Measurements from ENCODE around the gene IP6K1. TPM values are rescaled to one million over a fixed set of nuclear protein-coding genes. Genes with fewer than 3 reads are reported as not detected.

Gene IP6K1
- total RNA-seq, 4 donors from 2014 or later: 37.8 to 64.9 (median 43.5) TPM

GRCh38 chr3:49727154-49727923, 59.0 kb downstream of the IP6K1 start:
- Histone ChIP-seq H3K9me3 (no peaks in the 10 kb centered on the region), H3K4me3 (no peak overlapping the region), H3K36me3 (peaks cover 0 to 76% of the 10 kb centered on the region in 2 donors), H3K27ac (no peak overlapping the region), H3K27me3 (no peaks in the 10 kb centered on the region), H3K4me1 (peaks cover 0 to 25% (median 14%) of the 10 kb centered on the region in 3 donors)
- TF ChIP-seq CTCF (IDR thresholded peaks at IDR 0.05): no peak
- no peak for TF ChIP-seq EP300 (IDR thresholded peaks at IDR 0.05)
- TF ChIP-seq POLR2A (IDR thresholded peaks at IDR 0.05): no peak
- TF ChIP-seq POLR2AphosphoS5 (IDR thresholded peaks at IDR 0.05): no peak
- WGBS, 2 donors (ENCODE audit: low coverage in 1 of 2): 75% methylated on average over 2 of the region's 19 CpGs; no CpG with 5 or more reads in 1 of the 2 donors
- ATAC-seq: no peak

GRCh38 chr3:49725906-49726681, 60.2 kb downstream of the IP6K1 start:
- peaks cover 0 to 76% of the 10 kb centered on the region in 2 donors for H3K36me3 ChIP-seq
- TF ChIP-seq CTCF (IDR thresholded peaks at IDR 0.05) (no peak), EP300 (IDR thresholded peaks at IDR 0.05) (no peak), POLR2AphosphoS5 (IDR thresholded peaks at IDR 0.05) (no peak), POLR2A (IDR thresholded peaks at IDR 0.05) (no peak)

GRCh38 chr3:49724586-49724985, 61.8 kb downstream of the IP6K1 start:
- Histone ChIP-seq H3K9me3 (no peaks in the 10 kb centered on the region), H3K4me1 (peaks cover 0 to 48% (median 15%) of the 10 kb centered on the region in 3 donors), H3K4me3 (peak overlapping the region; percentile 22 to 99), H3K27ac (peak overlapping the region; percentile 15 to 99 (median 90)), H3K27me3 (no peaks in the 10 kb centered on the region), H3K36me3 (peaks cover 0 to 67% of the 10 kb centered on the region in 2 donors)
- 11% methylated on average over 3 of the region's 6 CpGs; no CpG with 5 or more reads in 1 of the 2 donors for WGBS, 2 donors (ENCODE audit: low coverage in 1 of 2)
- no peak for ATAC-seq
- no peak for TF ChIP-seq CTCF (IDR thresholded peaks at IDR 0.05)
- TF ChIP-seq POLR2AphosphoS5 (IDR thresholded peaks at IDR 0.05): no peak
- TF ChIP-seq EP300 (IDR thresholded peaks at IDR 0.05): no peak
- no peak for TF ChIP-seq POLR2A (IDR thresholded peaks at IDR 0.05)

More at GRCh38 chr3:49725906-49726681, 60.2 kb downstream of the IP6K1 start:
- 86 to 94% methylated on average over 2 to 7 of the region's 11 CpGs for WGBS, 2 donors (ENCODE audit: low coverage in 1 of 2)
- Histone ChIP-seq H3K27ac (peak overlapping the region in 1 of 4 donors; percentile 11), H3K4me3 (no peak overlapping the region), H3K4me1 (peaks cover 0 to 37% (median 15%) of the 10 kb centered on the region in 3 donors), H3K27me3 (no peaks in the 10 kb centered on the region), H3K9me3 (no peaks in the 10 kb centered on the region)
- ATAC-seq: no peak

- H3K4me3 ChIP-seq: peak within 1 kb of the TSS; percentile 76 to 99
- no peaks in the 10 kb centered on the region for H3K27me3 ChIP-seq
- ATAC-seq: peak; percentile 94
- TF ChIP-seq POLR2AphosphoS5 (IDR thresholded peaks at IDR 0.05) (peak; percentile 91), CTCF (IDR thresholded peaks at IDR 0.05) (no peak), EP300 (IDR thresholded peaks at IDR 0.05) (no peak), POLR2A (IDR thresholded peaks at IDR 0.05) (peak; percentile 76 to 89)
- H3K27ac ChIP-seq: peak within 1 kb of the TSS; percentile 80 to 99 (median 90)
- H3K9me3 ChIP-seq: no peaks in the 10 kb centered on the region
- H3K4me1 ChIP-seq: peaks cover 0 to 55% (median 18%) of the 10 kb centered on the region in 3 donors
- 0% methylated on average over 1 of the region's 102 CpGs; no CpG with 5 or more reads in 1 of the 2 donors for WGBS, 2 donors (ENCODE audit: low coverage in 1 of 2)
- peaks cover 0 to 61% of the 10 kb centered on the region in 2 donors for H3K36me3 ChIP-seq
These were observed 62.5 kb downstream of the IP6K1 start, which contains the start of gene GMPPB for GRCh38 chr3:49723628-49724551. GMPPB (minus strand) TSS chr3:49723951; CDS start chr3:49723726, 225 bp downstream.
